Lower lobe of right lung (tissue), 2 donors: ENCODE measurements around the gene SENP2. TPM values are rescaled to one million over a fixed set of nuclear protein-coding genes. Genes with fewer than 3 reads are reported as not detected.
A peak's percentile ranks its signal among the peaks of the same experiment; 100 is the strongest.

Experiments
- ATAC-seq, 2 donors: fragments of 200-7000 bp; cut with Tn5 transposase; one replicate each; pipeline ENCODE4 v1.9.1; 2020 to 2022; ENCODE audit warnings: mild to moderate bottlenecking in 2 of 2, moderate library complexity in 2 of 2
- DNase-seq: peaks from one replicate; pipeline ENCODE4 v3.0.0-alpha.2; 2020
- H3K27ac ChIP-seq: fragments of 200-600 bp; one replicate; pipeline ENCODE4 v1.8.0; 2022
- H3K27me3 ChIP-seq: fragments of 200-600 bp; one replicate; pipeline ENCODE4 v1.8.0; 2022; ENCODE audit warnings: low read depth
- H3K36me3 ChIP-seq: fragments of 200-600 bp; one replicate; pipeline ENCODE4 v1.8.0; 2022; ENCODE audit warnings: mild to moderate bottlenecking
- H3K4me1 ChIP-seq: fragments of 200-600 bp; one replicate; pipeline ENCODE4 v1.8.0; 2022
- H3K4me3 ChIP-seq: fragments of 200-600 bp; one replicate; pipeline ENCODE4 v1.8.0; 2022; ENCODE audit warnings: mild to moderate bottlenecking
- H3K9me3 ChIP-seq: fragments of 200-600 bp; one replicate; pipeline ENCODE4 v1.8.0; 2022
- CTCF ChIP-seq: fragments of 200-600 bp; IDR thresholded peaks from one replicate; pipeline ENCODE4 v1.8.0; 2022; ENCODE audit warnings: antibody characterized with exemption, mild to moderate bottlenecking
- intact Hi-C: fragments of 100-400 bp; cut with DNase I; formaldehyde crosslinking; loops from one replicate; pipeline ENCODE4 v1.11.0; 2022
- total RNA-seq: library from RNA; stranded (reverse); fragmentation: NEBNext Ultra II Directional; extraction: Animal tissue kit (Norgen Biotek cat#: 25700); gene quantifications from one replicate; pipeline ENCODE4 v1.2.1, GENCODE V29; 2021
- donor health status: DM: no; HTN: yes; CAD: no; lungs with severe emphysema.

Gene SENP2
- total RNA-seq, 1 donor from 2014 or later = 36.5 TPM

- peaks cover 26% of the 10 kb centered on the region for H3K4me1 ChIP-seq
- TF ChIP-seq CTCF = no peak
- H3K36me3 ChIP-seq = peaks cover 6% of the 10 kb centered on the region
- intact Hi-C loops = no loop called here
- H3K9me3 ChIP-seq = no peaks in the 10 kb centered on the region
- peak overlapping the region; percentile 95 for H3K4me3 ChIP-seq
- H3K27ac ChIP-seq = peak overlapping the region; percentile 99
- DNase-seq = no peak
- no peaks in the 10 kb centered on the region for H3K27me3 ChIP-seq
- ATAC-seq = no peak
Measured at GRCh38 chr3:185585518-185585858, 607 bp upstream of the SENP2 start.

GRCh38 chr3:185586686-185587039 lies 568 bp downstream of the SENP2 start:
- Histone ChIP-seq H3K9me3 (no peaks in the 10 kb centered on the region), H3K36me3 (peaks cover 14% of the 10 kb centered on the region), H3K27me3 (no peaks in the 10 kb centered on the region), H3K4me1 (peaks cover 26% of the 10 kb centered on the region), H3K27ac (peak overlapping the region; percentile 99), H3K4me3 (peak overlapping the region; percentile 95)
- intact Hi-C loops = no loop called here
- ATAC-seq (no peak), DNase-seq (no peak)
- no peak for TF ChIP-seq CTCF

GRCh38 chr3:185594073-185594472 lies 8.0 kb downstream of the SENP2 start:
- no peak overlapping the region for H3K4me3 ChIP-seq
- H3K4me1 ChIP-seq = no peaks in the 10 kb centered on the region
- intact Hi-C loops = no loop called here
- TF ChIP-seq CTCF = no peak
- H3K9me3 ChIP-seq = no peaks in the 10 kb centered on the region
- no peak overlapping the region for H3K27ac ChIP-seq
- H3K36me3 ChIP-seq = peaks cover 85% of the 10 kb centered on the region
- DNase-seq = no peak
- H3K27me3 ChIP-seq = no peaks in the 10 kb centered on the region
- ATAC-seq = no peak

GRCh38 chr3:185595526-185595925 lies 9.4 kb downstream of the SENP2 start:
- no peak for TF ChIP-seq CTCF
- DNase-seq (no peak), ATAC-seq (peak; percentile 29 to 39)
- H3K9me3 ChIP-seq = no peaks in the 10 kb centered on the region
- H3K4me1 ChIP-seq = no peaks in the 10 kb centered on the region
- H3K27me3 ChIP-seq = no peaks in the 10 kb centered on the region
- H3K4me3 ChIP-seq = no peak overlapping the region
- H3K36me3 ChIP-seq = peaks cover 89% of the 10 kb centered on the region
- intact Hi-C loops = no loop called here
- peak overlapping the region; percentile 4 for H3K27ac ChIP-seq

- TF ChIP-seq CTCF = no peak
- Histone ChIP-seq H3K9me3 (no peaks in the 10 kb centered on the region), H3K4me3 (no peak overlapping the region), H3K36me3 (peaks cover 94% of the 10 kb centered on the region), H3K27ac (no peak overlapping the region), H3K4me1 (no peaks in the 10 kb centered on the region), H3K27me3 (no peaks in the 10 kb centered on the region)
- intact Hi-C loops = no loop called here
- DNase-seq (no peak), ATAC-seq (no peak)
Measured at GRCh38 chr3:185605566-185605965, 19.5 kb downstream of the SENP2 start.

GRCh38 chr3:185606196-185606595 lies 20.1 kb downstream of the SENP2 start:
- no peak overlapping the region for H3K27ac ChIP-seq
- peaks cover 94% of the 10 kb centered on the region for H3K36me3 ChIP-seq
- ATAC-seq = no peak
- intact Hi-C loops = no loop called here
- no peak overlapping the region for H3K4me3 ChIP-seq
- H3K9me3 ChIP-seq = no peaks in the 10 kb centered on the region
- no peak for DNase-seq
- TF ChIP-seq CTCF = no peak
- no peaks in the 10 kb centered on the region for H3K27me3 ChIP-seq
- no peaks in the 10 kb centered on the region for H3K4me1 ChIP-seq
